T-helper 2 cell treated with Interferon-gamma antibody and Interleukin-4, amounts not matched to agents 5 μg/mL and 100 μg/mL, for 36 hours (primary cell): ENCODE measurements around the gene NINJ2.

ENCODE experiments used
- DNase-seq: peaks from one replicate; pipeline ENCODE4 v3.0.0; 2021; ENCODE audit warnings: low spot score
- H3K27ac Mint-ChIP-seq: one replicate; pipeline ENCODE4 v1.8.0; 2021; ENCODE audit warnings: mild to moderate bottlenecking, mixed read lengths
- H3K27me3 Mint-ChIP-seq: one replicate; pipeline ENCODE4 v1.8.0; 2021; ENCODE audit warnings: low read depth, mixed read lengths
- H3K36me3 Mint-ChIP-seq: one replicate; pipeline ENCODE4 v1.8.0; 2021; ENCODE audit warnings: low read depth, mixed read lengths
- H3K4me1 Mint-ChIP-seq: one replicate; pipeline ENCODE4 v1.8.0; 2021; ENCODE audit warnings: low read depth, mixed read lengths
- H3K4me3 Mint-ChIP-seq: one replicate; pipeline ENCODE4 v1.8.0; 2022; ENCODE audit warnings: mild to moderate bottlenecking, moderate library complexity, mixed read lengths
- H3K9me3 Mint-ChIP-seq: one replicate; pipeline ENCODE4 v1.8.0; 2021; ENCODE audit warnings: mixed read lengths

The NINJ2 gene

GRCh38 chr12:539540-540310 lies 123.5 kb downstream of the NINJ2 start:
- Mint-ChIP-seq H3K9me3 (no peaks in the 10 kb centered on the region), H3K36me3 (no peaks in the 10 kb centered on the region), H3K4me1 (peaks cover 9% of the 10 kb centered on the region), H3K4me3 (no peak overlapping the region), H3K27me3 (peaks cover 11% of the 10 kb centered on the region), H3K27ac (no peak overlapping the region)
- no peak for DNase-seq

- peaks cover 9% of the 10 kb centered on the region for H3K4me1 Mint-ChIP-seq
- no peak overlapping the region for H3K4me3 Mint-ChIP-seq
- no peaks in the 10 kb centered on the region for H3K9me3 Mint-ChIP-seq
- H3K36me3 Mint-ChIP-seq = no peaks in the 10 kb centered on the region
- DNase-seq = no peak
- H3K27ac Mint-ChIP-seq = peak overlapping the region; percentile 52
- H3K27me3 Mint-ChIP-seq = peaks cover 6% of the 10 kb centered on the region
These were observed 124.3 kb downstream of the NINJ2 start for GRCh38 chr12:538731-539539.

- Mint-ChIP-seq H3K4me3 (no peak overlapping the region), H3K27ac (no peak overlapping the region), H3K36me3 (no peaks in the 10 kb centered on the region), H3K9me3 (no peaks in the 10 kb centered on the region), H3K27me3 (peaks cover 6% of the 10 kb centered on the region), H3K4me1 (peaks cover 9% of the 10 kb centered on the region)
- DNase-seq = no peak
These were observed 125.5 kb downstream of the NINJ2 start for GRCh38 chr12:537772-538171.

GRCh38 chr12:536751-537245 lies 126.4 kb downstream of the NINJ2 start:
- H3K9me3 Mint-ChIP-seq = peaks cover 4% of the 10 kb centered on the region
- H3K27me3 Mint-ChIP-seq = peaks cover 6% of the 10 kb centered on the region
- no peak overlapping the region for H3K27ac Mint-ChIP-seq
- no peak overlapping the region for H3K4me3 Mint-ChIP-seq
- H3K4me1 Mint-ChIP-seq = peaks cover 9% of the 10 kb centered on the region
- no peak for DNase-seq
- no peaks in the 10 kb centered on the region for H3K36me3 Mint-ChIP-seq

GRCh38 chr12:535396-535795 lies 127.8 kb downstream of the NINJ2 start:
- H3K27ac Mint-ChIP-seq = no peak overlapping the region
- H3K27me3 Mint-ChIP-seq = peaks cover 6% of the 10 kb centered on the region
- H3K36me3 Mint-ChIP-seq = no peaks in the 10 kb centered on the region
- peaks cover 4% of the 10 kb centered on the region for H3K9me3 Mint-ChIP-seq
- peaks cover 9% of the 10 kb centered on the region for H3K4me1 Mint-ChIP-seq
- DNase-seq = no peak
- H3K4me3 Mint-ChIP-seq = no peak overlapping the region

GRCh38 chr12:534216-534615 lies 129.0 kb downstream of the NINJ2 start:
- H3K4me1 Mint-ChIP-seq = peaks cover 6% of the 10 kb centered on the region
- peaks cover 6% of the 10 kb centered on the region for H3K27me3 Mint-ChIP-seq
- H3K4me3 Mint-ChIP-seq = no peak overlapping the region
- H3K9me3 Mint-ChIP-seq = peaks cover 4% of the 10 kb centered on the region
- H3K27ac Mint-ChIP-seq = no peak overlapping the region
- no peak for DNase-seq
- no peaks in the 10 kb centered on the region for H3K36me3 Mint-ChIP-seq

- Mint-ChIP-seq H3K4me1 (peaks cover under 1% of the 10 kb centered on the region), H3K36me3 (no peaks in the 10 kb centered on the region), H3K9me3 (peaks cover 4% of the 10 kb centered on the region), H3K27ac (no peak overlapping the region), H3K4me3 (no peak overlapping the region), H3K27me3 (peaks cover 6% of the 10 kb centered on the region)
- DNase-seq = no peak
These were observed 129.5 kb downstream of the NINJ2 start for GRCh38 chr12:533718-534117.

- H3K27ac Mint-ChIP-seq = no peak overlapping the region
- H3K36me3 Mint-ChIP-seq = no peaks in the 10 kb centered on the region
- H3K27me3 Mint-ChIP-seq = peaks cover 6% of the 10 kb centered on the region
- no peak overlapping the region for H3K4me3 Mint-ChIP-seq
- DNase-seq = no peak
- no peaks in the 10 kb centered on the region for H3K4me1 Mint-ChIP-seq
- H3K9me3 Mint-ChIP-seq = peaks cover 4% of the 10 kb centered on the region
These were observed 130.2 kb downstream of the NINJ2 start for GRCh38 chr12:532908-533565.

GRCh38 chr12:531951-532585 lies 131.2 kb downstream of the NINJ2 start:
- no peak for DNase-seq
- H3K4me3 Mint-ChIP-seq = no peak overlapping the region

GRCh38 chr12:530821-531220 lies 132.4 kb downstream of the NINJ2 start:
- Mint-ChIP-seq H3K27ac (no peak overlapping the region), H3K4me1 (no peaks in the 10 kb centered on the region), H3K27me3 (peaks cover 2% of the 10 kb centered on the region), H3K36me3 (no peaks in the 10 kb centered on the region), H3K9me3 (peaks cover 4% of the 10 kb centered on the region), H3K4me3 (no peak overlapping the region)
- DNase-seq = no peak

More at GRCh38 chr12:531951-532585, 131.2 kb downstream of the NINJ2 start:
- no peaks in the 10 kb centered on the region for H3K36me3 Mint-ChIP-seq
- H3K4me1 Mint-ChIP-seq = no peaks in the 10 kb centered on the region
- no peak overlapping the region for H3K27ac Mint-ChIP-seq
- H3K27me3 Mint-ChIP-seq = peaks cover 6% of the 10 kb centered on the region
- peaks cover 4% of the 10 kb centered on the region for H3K9me3 Mint-ChIP-seq

GRCh38 chr12:530308-530707 lies 132.9 kb downstream of the NINJ2 start:
- Mint-ChIP-seq H3K4me1 (no peaks in the 10 kb centered on the region), H3K4me3 (no peak overlapping the region), H3K27me3 (no peaks in the 10 kb centered on the region), H3K36me3 (no peaks in the 10 kb centered on the region), H3K27ac (no peak overlapping the region), H3K9me3 (peaks cover 4% of the 10 kb centered on the region)
- no peak for DNase-seq

- Mint-ChIP-seq H3K27ac (no peak overlapping the region), H3K4me1 (no peaks in the 10 kb centered on the region)
- DNase-seq = no peak
These were observed 135.5 kb downstream of the NINJ2 start for GRCh38 chr12:527729-528128.

GRCh38 chr12:527241-527640 lies 136.0 kb downstream of the NINJ2 start:
- H3K4me1 Mint-ChIP-seq = no peaks in the 10 kb centered on the region
- H3K27ac Mint-ChIP-seq = no peak overlapping the region
- no peaks in the 10 kb centered on the region for H3K27me3 Mint-ChIP-seq
- H3K4me3 Mint-ChIP-seq = no peak overlapping the region
- H3K9me3 Mint-ChIP-seq = peaks cover 2% of the 10 kb centered on the region
- DNase-seq = no peak
- no peaks in the 10 kb centered on the region for H3K36me3 Mint-ChIP-seq

More at GRCh38 chr12:527729-528128, 135.5 kb downstream of the NINJ2 start:
- no peaks in the 10 kb centered on the region for H3K27me3 Mint-ChIP-seq
- H3K36me3 Mint-ChIP-seq = no peaks in the 10 kb centered on the region
- no peak overlapping the region for H3K4me3 Mint-ChIP-seq
- H3K9me3 Mint-ChIP-seq = peaks cover 4% of the 10 kb centered on the region
